ENCODE results near the gene VGLL2.

VGLL2 gene

GRCh38 chr6:117268924-117269323 is 3.6 kb downstream of the VGLL2 start:
- TF ChIP-seq CTCF (IDR thresholded peaks at IDR 0.05; ENCODE audit: extremely low read depth, insufficient read depth, missing control alignments), result no peak
- no peak for DNase-seq (ENCODE audit: low spot score)
- in situ Hi-C loops (cut with MboI; ENCODE audit: low pct_unique_long_range_greater_than_20kb, low sequenced_read_pairs, unreplicated experiment), result no loop called here

GRCh38 chr6:117269638-117270054 is 4.3 kb downstream of the VGLL2 start:
- no peak for DNase-seq (ENCODE audit: low spot score)
- in situ Hi-C loops (cut with MboI; ENCODE audit: low pct_unique_long_range_greater_than_20kb, low sequenced_read_pairs, unreplicated experiment), result no loop called here
- TF ChIP-seq CTCF (IDR thresholded peaks at IDR 0.05; ENCODE audit: extremely low read depth, insufficient read depth, missing control alignments), result no peak

DNA sequence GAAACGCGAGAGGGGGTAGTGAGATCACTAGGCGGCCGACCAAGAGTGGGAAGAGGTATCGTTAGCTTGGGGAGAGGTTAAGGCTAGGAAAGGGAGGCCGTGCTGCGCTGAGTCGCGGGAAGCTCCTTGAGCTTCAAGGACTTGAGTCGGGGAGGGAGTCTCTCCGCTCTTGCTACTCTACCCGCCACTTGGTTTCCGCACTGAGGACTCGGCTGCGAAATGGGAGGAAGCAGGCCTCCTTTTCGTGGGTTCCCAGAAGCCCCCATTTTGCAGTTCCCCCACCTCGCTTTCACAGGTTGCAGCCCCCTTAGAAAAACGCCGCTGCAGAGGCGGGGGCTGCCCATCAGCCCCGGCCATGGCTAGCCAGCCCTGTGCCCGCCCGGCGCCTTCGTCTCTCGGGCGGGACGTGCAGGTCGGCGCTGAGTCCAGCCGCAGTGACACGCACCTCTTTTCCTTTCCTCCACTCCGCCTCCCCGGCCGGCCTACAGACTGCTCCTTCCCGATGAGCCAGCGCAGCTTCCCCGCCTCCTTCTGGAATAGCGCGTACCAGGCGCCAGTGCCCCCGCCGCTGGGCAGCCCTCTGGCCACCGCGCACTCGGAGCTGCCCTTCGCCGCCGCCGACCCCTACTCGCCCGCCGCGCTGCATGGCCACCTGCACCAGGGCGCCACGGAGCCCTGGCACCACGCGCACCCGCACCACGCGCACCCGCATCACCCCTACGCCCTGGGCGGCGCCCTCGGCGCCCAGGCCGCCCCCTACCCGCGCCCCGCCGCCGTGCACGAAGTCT is 4.9 kb downstream of the VGLL2 start:
- TF ChIP-seq CTCF (IDR thresholded peaks at IDR 0.05; ENCODE audit: extremely low read depth, insufficient read depth, missing control alignments), result no peak
- in situ Hi-C loops (cut with MboI; ENCODE audit: low pct_unique_long_range_greater_than_20kb, low sequenced_read_pairs, unreplicated experiment), result no loop called here
- DNase-seq (ENCODE audit: low spot score), result no peak

GRCh38 chr6:117270843-117271507 is 5.6 kb downstream of the VGLL2 start:
- TF ChIP-seq CTCF (IDR thresholded peaks at IDR 0.05; ENCODE audit: extremely low read depth, insufficient read depth, missing control alignments), result no peak
- no peak for DNase-seq (ENCODE audit: low spot score)
- in situ Hi-C loops (cut with MboI; ENCODE audit: low pct_unique_long_range_greater_than_20kb, low sequenced_read_pairs, unreplicated experiment), result no loop called here

DNA sequence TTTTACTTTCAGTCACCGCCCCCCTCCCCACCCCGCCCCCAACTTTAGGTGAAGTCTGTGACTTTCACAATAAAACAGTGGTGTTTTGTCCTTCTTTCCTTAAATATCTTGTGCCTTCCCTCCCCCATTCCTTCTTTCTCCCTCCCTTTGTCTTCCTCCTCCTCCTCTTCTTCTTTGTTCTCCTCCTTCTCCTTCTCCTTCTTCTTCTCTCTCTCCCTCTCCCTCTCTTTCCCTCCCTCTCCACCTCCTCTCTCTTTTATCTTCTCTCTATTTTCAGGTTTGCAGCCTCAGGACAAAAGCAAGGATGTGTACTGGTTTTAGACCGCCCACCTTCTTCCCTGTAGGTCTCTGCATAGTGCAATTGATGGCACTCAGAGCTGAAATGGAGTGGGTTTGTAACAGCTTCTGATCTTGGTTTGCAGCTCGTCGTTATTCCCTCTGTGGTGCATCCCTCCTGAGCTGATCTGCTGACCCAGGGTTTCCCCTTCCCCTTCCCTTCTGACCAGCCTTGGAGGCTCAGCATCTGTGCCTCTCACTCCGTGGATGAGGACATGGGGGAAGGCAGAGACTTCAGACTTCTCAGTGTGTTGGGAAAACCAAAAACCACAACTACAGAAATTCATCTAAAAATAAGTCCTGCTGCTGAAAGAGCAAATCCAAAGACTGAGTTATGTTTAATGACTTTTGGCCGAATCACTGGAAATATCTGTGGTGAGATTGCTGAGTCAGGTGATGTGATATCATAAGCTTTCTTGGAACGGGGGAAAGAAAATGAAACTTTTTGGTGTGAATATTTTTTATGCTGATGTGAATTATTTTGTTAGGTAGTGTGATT is 6.9 kb downstream of the VGLL2 start:
- in situ Hi-C loops (cut with MboI; ENCODE audit: low pct_unique_long_range_greater_than_20kb, low sequenced_read_pairs, unreplicated experiment), result no loop called here
- no peak for TF ChIP-seq CTCF (IDR thresholded peaks at IDR 0.05; ENCODE audit: extremely low read depth, insufficient read depth, missing control alignments)
- no peak for DNase-seq (ENCODE audit: low spot score)

DNA sequence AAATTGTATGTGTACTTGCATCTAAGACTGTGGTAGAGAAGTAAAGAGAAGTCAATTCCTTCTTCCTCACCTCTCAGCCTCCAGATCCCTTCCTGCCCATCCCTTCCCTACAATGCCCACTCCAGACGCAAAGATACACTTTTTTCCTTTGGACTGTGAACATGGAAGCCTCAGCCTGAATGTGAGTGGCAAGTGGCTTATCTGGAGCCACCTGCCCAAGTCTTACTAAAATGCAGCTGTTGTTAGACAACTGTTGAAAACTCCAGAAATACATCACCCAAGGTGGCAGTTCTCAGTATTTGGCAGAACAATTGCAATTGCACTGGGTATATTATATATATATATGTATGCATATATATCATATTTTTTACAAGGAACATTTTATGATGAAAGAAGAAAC is 7.5 kb downstream of the VGLL2 start:
- TF ChIP-seq CTCF (IDR thresholded peaks at IDR 0.05; ENCODE audit: extremely low read depth, insufficient read depth, missing control alignments), result no peak
- DNase-seq (ENCODE audit: low spot score), result no peak
- in situ Hi-C loops (cut with MboI; ENCODE audit: low pct_unique_long_range_greater_than_20kb, low sequenced_read_pairs, unreplicated experiment), result no loop called here
